ENCODE data around the gene GADD45B.
"Not testable (repeated sequence)": the region's sequence is repeated elsewhere in the genome, so short reads cannot be mapped to it uniquely, and the experiment has no call there.

The GADD45B gene

DNA sequence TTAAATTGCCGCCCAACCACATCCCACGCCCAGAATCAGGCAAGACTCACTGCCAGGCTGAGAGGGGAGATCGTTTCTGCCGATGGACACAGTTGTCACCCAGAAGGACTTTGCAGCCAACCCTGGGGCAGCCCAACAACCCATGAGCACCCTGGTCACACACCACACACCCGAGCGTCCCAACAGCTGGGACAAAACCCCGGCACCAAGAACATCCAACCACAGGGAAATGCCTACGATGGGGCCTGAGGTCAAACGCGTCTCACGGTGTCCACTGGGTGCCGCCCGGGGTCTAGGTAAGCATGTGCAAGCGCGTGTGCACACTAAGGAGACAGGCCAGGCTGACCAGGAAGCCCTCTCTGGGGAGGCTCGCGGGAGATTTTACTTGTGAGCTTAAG is 32.1 kb upstream of the GADD45B start:
- no peak for DNase-seq

- no peak for DNase-seq
Observed at GRCh38 chr19:2444251-2445002, 31.5 kb upstream of the GADD45B start.

GRCh38 chr19:2446381-2446780 is 29.5 kb upstream of the GADD45B start:
- DNase-seq: no peak

DNA sequence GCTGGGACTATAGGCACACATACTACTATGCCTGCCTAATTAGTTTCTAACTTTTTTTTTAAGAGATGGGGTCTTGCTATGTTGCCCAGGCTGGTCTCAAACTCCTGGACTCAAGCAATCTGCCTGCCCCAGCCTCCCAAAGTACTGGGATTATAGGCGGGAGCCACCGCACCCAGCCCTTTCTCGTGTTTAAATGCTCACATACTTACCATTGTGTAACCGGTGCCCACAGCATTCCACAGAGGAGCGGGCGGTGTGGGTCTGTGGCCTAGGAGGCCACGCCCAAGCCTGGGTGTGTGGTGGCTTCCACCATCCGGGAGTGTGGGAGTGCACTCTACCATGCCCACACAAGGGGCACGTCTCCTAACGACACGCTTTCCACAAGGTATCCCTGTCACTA is 26.9 kb upstream of the GADD45B start:
- DNase-seq: no peak

- DNase-seq: no peak
Observed at GRCh38 chr19:2451138-2451537, 24.8 kb upstream of the GADD45B start.

- DNase-seq: no peak
Observed at GRCh38 chr19:2451741-2452140, 24.2 kb upstream of the GADD45B start.

DNA sequence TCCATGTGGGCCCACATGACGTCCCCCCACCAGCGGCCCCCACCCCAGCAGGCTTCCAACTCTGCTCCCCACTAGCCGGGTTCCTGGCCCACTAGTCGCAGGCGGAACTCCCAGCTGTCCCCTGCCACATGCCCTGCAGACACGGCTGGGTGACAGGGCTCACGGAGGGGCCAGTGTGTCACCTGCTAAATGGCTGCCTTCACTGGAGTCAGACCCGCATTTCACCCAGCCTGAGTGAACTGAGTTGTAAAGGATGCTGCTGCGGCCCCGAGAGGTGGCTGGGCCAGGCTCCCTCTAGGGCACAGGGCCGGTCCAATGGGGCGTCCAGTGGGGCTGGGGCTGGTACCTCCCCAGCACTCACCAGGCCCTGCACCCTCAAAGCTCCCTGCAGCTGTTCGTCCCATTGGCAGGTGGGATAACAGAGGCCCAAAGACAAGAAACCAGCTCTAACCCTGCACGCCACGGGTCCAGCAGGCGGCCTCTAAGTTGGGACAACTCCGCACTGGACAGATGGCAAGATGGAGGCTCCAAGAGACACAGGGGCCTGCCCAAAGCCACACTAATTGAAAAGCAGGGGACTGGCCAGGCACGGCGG is 22.4 kb upstream of the GADD45B start:
- no peak for DNase-seq

DNA sequence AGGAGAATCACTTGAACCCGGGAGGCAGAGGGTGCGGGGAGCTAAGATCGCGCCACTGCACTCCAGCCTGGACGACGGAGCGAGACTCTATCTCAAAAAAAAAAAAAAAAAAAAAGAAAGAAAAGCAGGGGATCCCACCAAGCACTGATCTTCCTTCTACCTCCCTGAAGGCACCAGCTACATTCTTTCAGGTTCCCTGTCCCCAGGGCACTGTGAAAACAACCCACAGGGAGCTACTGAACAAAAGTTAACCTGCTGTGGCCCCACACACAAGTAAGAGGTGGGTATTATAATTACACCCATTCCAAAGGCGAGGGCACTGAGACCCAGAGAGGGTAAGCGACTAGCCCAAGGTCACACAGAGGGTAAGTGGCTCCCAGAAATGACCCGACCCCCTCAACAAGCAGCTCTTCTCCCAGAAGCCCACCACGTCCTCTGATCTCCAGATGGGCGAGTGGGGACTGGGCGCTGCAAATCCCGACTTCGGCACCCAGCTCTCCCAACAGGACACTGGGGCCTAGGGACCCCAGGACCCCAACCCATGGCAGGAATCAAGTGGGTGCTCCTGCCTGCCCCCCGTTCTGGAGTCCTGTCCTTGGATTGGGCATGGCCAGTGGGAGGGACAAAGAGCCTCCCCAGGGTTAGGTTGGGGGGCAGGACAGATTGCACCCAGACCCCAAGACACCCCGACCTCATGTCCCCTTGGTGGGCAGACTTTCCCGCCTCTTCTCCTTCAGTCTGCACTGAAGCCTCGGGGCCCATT is 21.5 kb upstream of the GADD45B start:
- DNase-seq: no peak

DNA sequence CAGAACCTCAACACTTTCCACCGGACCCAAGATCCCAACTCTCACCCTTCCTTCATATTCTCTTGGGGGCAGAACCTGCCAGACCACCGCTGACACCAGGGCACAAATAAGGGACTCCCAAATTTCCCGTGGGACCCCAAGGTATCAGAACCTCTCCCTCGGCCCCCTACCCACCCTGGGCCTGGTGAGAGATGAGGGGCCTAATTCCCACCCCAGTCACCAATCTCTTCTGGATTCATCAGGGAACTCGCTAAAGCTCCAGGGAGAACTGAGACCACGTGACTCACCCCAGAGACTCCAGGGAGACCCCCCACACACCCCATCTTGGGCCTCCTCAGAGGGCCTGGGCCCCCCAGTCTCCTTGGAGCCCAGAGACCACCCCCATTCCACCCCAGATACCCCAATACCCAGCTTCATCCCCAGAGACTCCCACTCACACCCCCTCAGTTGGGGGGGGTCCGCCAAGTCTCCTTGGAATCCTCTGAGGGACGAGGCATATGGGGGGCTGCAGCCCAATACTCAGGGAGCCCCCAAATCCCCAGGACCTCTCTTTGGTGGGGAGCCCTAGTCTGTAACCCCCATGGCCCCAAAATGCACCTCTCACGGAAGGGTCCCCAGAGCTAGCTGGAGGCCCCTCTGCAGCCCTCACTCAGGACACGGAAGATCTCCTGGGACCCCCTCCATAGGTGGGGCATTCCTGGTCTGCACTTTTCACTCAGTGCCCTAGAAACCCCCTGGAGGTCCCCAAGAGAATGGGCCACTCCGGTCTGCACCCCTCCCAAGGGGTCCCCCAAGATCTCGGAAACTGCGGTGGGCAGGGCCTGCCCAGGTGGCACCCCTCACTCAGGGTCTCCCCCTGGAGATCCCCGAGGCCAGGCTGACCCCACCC is 20.7 kb upstream of the GADD45B start:
- DNase-seq: no peak

GRCh38 chr19:2455851-2456570 is 19.9 kb upstream of the GADD45B start:
- peak in 5 of 51 donors; percentile 3 to 32 (median 20) for DNase-seq

DNA sequence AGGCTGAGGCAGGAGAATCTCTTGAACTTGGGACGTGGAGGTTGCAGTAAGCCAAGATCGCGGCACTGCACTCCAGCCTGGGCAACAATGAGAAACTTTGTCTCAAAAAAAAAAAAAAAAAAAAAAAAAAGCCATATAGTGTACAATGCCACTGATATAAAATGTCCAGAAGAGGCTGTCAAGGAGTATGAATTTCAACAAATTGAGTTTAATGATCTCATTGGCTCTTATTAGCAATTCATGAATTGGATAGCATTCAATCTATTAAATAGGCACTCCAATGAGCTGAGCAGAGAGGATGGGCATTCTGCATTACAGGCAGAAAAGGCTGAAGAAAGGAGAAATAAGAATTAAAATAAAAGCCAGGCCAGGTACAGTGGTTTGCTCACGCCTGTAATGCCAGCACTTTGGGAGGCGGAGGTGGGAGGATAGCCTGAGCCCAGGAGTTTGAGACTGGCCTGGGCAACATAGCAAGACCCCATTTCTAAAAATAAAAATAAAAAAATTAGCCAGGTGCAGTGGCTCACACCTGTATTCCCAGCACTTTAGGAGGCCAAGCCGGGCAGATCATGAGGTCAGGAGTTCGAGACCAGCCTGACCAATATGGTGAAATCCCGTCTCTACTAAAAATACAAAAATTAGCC is 18.4 kb upstream of the GADD45B start:
- no peak for DNase-seq

- no peak for DNase-seq
Observed at GRCh38 chr19:2458054-2458453, 17.9 kb upstream of the GADD45B start.

GRCh38 chr19:2458776-2459175 is 17.2 kb upstream of the GADD45B start:
- not testable (repeated sequence) for DNase-seq

DNA sequence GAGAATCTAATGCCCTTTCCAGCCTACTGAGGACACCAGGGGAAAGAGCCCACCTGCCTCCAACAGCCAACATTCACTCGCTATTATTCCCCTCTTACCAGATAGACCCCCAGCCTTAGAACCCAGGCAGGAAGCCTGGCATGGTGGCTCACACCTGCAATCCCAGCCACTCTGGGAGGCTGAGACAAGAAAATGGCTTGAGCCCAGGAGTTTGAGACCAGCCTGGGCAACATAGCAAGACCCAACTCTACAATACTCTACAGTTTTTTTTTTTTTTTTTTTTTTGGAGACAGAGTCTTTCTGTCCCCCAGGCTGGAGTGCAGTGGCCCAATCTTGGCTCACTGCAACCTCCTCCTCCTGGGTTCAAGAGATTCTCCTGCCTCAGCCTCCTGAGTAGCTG is 15.7 kb upstream of the GADD45B start:
- no peak for DNase-seq

GRCh38 chr19:2461751-2462634 is 13.9 kb upstream of the GADD45B start:
- peak in 9 of 51 donors; percentile 2 to 27 (median 7) for DNase-seq

GRCh38 chr19:2462635-2463421 is 13.1 kb upstream of the GADD45B start:
- DNase-seq: peak; percentile 10 to 88 (median 70)

GRCh38 chr19:2463694-2464093 is 12.2 kb upstream of the GADD45B start:
- not testable (repeated sequence) for DNase-seq

- DNase-seq: no peak
Observed at GRCh38 chr19:2464389-2464788, 11.5 kb upstream of the GADD45B start.

Data from hypothalamus (tissue), 51 donors.